ENCODE data around the gene IFI27L2.
A peak's percentile ranks its signal among the peaks of the same experiment; 100 is the strongest.

Gene IFI27L2

GRCh38 chr14:94098326-94098992, 30.9 kb downstream of the IFI27L2 start:
- DNase-seq = no peak

GRCh38 chr14:94097091-94097490, 32.3 kb downstream of the IFI27L2 start:
- no peak for DNase-seq

GRCh38 chr14:94093418-94093817, 36.0 kb downstream of the IFI27L2 start:
- no peak for DNase-seq

GRCh38 chr14:94089479-94089878, 39.9 kb downstream of the IFI27L2 start:
- DNase-seq = no peak

- no peak for DNase-seq
These were observed 40.9 kb downstream of the IFI27L2 start for GRCh38 chr14:94088516-94088915.

- DNase-seq = no peak
These were observed 41.5 kb downstream of the IFI27L2 start for GRCh38 chr14:94087891-94088290.

GRCh38 chr14:94081386-94081820, 48.0 kb downstream of the IFI27L2 start:
- DNase-seq = no peak

- DNase-seq = peak; percentile 95
These were observed 48.6 kb downstream of the IFI27L2 start, which contains the start of the genes DDX24 and IFI27L1 for GRCh38 chr14:94080621-94081385. Gene DDX24, minus strand, starts transcription at chr14:94081202. Its CDS starts 1,460 bp downstream, at chr14:94079742. Gene IFI27L1, plus strand, starts transcription at chr14:94081310. Its CDS starts 15,628 bp downstream, at chr14:94096938.

GRCh38 chr14:94079891-94080620, 49.3 kb downstream of the IFI27L2 start:
- DNase-seq = no peak

- no peak for DNase-seq
These were observed 51.6 kb downstream of the IFI27L2 start for GRCh38 chr14:94077823-94078222.

All from NCI-H1694 treated with DMSO at 0.1 percent for 48 hours (cell line).